HG03064 (cell line): ENCODE results near the gene DUS2.
"Not testable (repeated sequence)": the region's sequence is repeated elsewhere in the genome, so short reads cannot be mapped to it uniquely, and the experiment has no call there.

Experiments
- ATAC-seq: cut with Tn5 transposase; IDR thresholded peaks from one replicate; pipeline ENCODE4 v1.9.1; 2021; ENCODE audit warnings: low read depth; ENCODE audit not compliant: unreplicated experiment

The DUS2 gene

GRCh38 chr16:68088130-68088972 lies 65.3 kb downstream of the DUS2 start:
- no peak for ATAC-seq

GRCh38 chr16:68089067-68089466 lies 66.0 kb downstream of the DUS2 start:
- no peak for ATAC-seq

GRCh38 chr16:68090130-68090529 lies 67.0 kb downstream of the DUS2 start:
- no peak for ATAC-seq

GRCh38 chr16:68090533-68090932 lies 67.4 kb downstream of the DUS2 start:
- no peak for ATAC-seq

GRCh38 chr16:68091380-68092261 lies 68.5 kb downstream of the DUS2 start:
- ATAC-seq, result no peak

DNA sequence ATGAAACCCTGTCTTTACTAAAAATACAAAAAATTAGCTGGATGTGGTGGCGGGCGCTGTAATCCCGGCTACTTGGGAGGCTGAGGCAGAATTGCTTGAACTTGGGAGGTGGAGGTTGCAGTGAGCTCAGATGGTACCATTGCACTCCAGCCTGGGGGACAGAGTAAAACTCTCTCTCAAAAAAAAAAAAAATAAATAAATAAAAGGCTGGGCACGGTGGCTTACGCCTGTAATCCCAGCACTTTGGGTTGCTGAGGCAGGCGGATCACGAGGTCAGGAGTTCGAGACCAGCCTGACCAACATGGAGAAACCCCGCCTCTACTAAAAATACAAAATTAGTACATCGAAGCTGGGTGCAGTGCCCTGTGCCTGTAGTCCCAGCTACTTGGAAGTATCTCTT lies 69.2 kb downstream of the DUS2 start:
- not testable (repeated sequence) for ATAC-seq

- ATAC-seq, result no peak
Measured at GRCh38 chr16:68093816-68094613, 70.9 kb downstream of the DUS2 start.

DNA sequence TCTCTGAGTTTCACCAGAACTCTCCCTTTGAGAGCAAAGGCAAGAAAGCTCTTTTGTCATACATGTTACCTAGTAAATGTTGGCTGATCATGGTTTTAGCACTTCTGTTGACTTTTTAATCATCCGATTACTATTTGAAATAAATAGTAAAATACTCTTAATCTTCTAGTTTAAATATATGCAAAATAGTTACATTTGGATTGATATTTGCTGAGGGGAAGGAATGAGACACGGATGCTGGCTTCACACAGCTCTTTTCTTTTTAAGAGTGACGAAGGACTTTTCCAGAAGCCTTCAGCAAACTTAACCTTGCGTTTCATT lies 71.5 kb downstream of the DUS2 start:
- ATAC-seq, result no peak

DNA sequence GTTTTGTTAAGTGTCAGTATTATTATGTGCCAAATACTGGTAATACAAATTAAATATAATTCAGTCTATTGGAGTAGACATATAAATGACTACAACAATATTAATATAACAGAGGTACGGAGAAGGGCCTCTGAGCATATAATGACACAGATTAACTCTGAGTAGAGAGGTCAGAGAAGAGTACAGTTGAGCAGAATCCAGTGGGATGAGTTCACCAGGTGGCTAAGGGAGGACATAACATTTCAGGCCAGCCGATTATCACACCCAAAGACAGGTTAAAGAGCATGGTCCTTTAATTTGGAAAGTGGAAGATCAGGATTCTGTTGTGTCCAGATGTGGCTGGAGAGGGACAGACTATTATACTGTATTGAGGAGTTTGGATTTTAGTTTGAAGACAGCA lies 73.4 kb downstream of the DUS2 start:
- no peak for ATAC-seq

- no peak for ATAC-seq
Measured at GRCh38 chr16:68097088-68097487, 74.0 kb downstream of the DUS2 start.

DNA sequence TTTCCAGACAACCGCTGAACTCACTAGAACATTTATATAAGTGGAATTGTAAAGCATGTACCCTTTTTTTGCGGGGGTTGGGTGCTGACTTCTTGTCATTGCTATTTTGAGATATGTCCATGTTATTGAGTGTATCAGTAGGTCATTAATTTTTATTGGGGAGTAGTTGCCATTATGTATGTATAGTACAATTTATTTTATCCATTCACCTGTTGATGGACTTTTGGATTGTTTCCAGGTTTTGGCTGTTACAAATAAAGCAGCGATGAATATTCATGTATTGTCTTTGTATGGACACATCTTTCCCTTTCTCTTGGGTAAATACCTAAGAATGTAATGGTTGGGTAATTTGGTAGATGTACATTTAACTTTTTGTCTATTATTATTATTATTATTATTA lies 74.8 kb downstream of the DUS2 start:
- ATAC-seq, result no peak

DNA sequence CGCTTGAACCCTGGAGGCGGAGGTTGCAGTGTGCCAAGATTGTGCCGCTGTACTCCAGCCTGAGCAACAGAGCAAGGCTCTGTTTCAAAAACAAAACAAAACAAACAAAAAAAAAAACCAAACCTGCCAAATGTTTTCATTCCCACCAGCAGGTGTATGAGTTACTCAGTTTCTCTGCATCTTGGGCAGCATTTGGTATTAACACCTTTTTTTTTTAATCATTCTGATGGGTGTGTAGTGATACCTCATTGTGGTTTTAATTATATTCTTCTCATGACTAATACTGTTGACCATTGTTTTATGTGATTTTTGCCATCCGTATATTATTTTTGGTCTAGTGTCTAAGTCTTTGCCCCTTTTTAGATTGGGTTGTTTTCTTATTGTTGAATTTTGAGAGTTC lies 77.4 kb downstream of the DUS2 start:
- ATAC-seq, result no peak

GRCh38 chr16:68105611-68106010 lies 82.5 kb downstream of the DUS2 start:
- ATAC-seq, result no peak

- not testable (repeated sequence) for ATAC-seq
Measured at GRCh38 chr16:68107230-68107928, 84.3 kb downstream of the DUS2 start.

GRCh38 chr16:68109156-68109555 lies 86.1 kb downstream of the DUS2 start:
- ATAC-seq, result not testable (repeated sequence)

- ATAC-seq, result not testable (repeated sequence)
Measured at GRCh38 chr16:68110611-68111010, 87.5 kb downstream of the DUS2 start.

- ATAC-seq, result no peak
Measured at GRCh38 chr16:68111379-68111778, 88.3 kb downstream of the DUS2 start.

DNA sequence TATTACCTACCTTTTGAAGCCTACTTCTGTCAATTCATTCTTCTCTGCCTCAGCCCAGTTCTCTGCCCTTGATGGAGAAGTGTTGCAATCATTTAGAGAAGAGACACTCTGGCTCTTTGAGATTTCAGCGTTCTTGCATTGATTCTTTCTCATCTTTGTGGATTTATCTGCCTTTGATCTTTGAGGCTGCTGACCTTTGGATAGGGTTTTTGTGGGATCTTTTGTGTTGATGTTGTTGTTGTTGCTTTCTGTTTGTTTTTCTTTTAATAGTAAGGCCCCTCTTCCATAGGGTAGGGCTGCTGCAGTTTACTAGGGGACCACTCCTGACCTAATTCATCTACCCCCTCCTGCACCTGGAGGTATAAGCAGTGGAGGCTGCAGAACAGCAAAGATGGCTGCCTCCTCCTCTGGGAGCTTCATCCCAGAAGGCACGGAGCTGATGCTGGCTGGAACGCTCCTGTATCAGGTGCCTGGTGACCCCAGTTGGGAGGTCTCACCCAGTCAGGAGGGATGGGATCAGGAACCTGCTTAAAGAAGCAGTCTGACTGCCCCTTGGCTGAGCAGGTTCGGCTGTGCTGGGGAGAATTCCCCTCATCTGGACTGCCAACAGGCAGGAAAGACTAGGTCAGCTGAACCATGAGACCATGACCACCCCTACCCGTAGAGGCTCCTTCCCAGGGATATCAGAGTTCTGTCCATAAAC lies 90.1 kb downstream of the DUS2 start:
- no peak for ATAC-seq

DNA sequence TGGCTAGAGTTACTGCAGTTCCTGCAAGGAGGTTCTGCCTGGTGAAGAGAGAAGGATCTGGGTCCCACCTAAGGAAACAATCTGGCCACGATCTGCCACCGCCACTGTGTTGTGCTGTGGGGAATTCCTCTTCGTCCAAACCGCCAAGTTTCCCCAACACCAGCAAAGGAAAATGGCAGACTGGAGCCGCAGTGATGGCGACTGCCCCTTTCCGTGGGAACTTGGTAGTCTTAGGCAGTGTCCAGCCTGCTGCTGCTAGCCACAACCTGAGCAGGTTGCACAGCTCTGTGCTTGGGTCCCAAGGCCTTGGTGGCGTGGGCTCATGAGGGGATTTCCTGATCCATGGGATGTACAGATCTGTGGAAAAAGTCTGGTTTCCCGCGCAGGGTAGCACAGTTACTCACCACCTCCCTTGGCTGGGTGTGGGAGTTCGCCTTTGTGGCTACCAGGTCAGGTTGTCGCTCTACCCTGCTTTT lies 90.7 kb downstream of the DUS2 start:
- ATAC-seq, result no peak

DNA sequence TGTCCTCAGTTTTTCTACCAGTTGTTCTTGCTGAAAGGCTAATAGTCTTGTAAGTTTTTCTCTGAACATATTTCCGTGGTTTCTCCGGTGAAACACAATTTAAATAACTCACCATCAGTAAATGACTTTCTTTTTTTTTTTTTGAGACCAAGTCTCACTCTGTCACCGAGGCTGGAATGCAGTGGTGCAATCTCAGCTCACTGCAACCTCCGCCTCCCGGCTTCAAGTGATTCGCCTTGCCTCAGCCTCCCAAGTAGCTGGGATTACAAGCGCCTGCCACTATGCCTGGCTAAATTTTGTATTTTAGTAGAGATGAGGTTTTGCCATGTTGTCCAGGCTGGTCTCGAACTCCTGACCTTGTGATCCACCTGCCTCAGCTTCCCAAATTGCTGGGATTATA lies 91.9 kb downstream of the DUS2 start:
- ATAC-seq, result not testable (repeated sequence)
